ENCODE results near the gene SFMBT2. TPM values are rescaled to one million over a fixed set of nuclear protein-coding genes. Genes with fewer than 3 reads are reported as not detected.

SFMBT2 gene
- total RNA-seq, 1 donor from 2014 or later = 18.7 TPM

DNA sequence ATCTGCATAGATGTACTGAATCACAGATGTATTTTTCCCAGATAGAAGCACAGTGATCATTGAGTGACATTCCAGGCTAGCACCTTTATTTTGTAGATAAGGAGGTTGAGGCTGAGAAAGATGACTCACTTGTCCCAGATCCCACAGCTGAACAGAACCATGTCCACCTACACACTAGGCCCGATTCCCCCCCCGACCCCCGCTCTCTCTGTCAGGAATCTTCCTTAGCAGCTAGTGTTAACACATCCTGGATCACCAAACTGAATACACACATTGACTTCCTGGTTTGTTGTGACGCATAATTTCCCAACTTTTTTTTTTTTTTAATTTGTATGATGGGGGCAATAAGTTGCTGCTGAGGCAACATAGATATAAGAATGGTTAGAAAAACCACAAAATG lies 5.2 kb downstream of the SFMBT2 start:
- DNase-seq = no peak
- TF ChIP-seq, protein P1, sequence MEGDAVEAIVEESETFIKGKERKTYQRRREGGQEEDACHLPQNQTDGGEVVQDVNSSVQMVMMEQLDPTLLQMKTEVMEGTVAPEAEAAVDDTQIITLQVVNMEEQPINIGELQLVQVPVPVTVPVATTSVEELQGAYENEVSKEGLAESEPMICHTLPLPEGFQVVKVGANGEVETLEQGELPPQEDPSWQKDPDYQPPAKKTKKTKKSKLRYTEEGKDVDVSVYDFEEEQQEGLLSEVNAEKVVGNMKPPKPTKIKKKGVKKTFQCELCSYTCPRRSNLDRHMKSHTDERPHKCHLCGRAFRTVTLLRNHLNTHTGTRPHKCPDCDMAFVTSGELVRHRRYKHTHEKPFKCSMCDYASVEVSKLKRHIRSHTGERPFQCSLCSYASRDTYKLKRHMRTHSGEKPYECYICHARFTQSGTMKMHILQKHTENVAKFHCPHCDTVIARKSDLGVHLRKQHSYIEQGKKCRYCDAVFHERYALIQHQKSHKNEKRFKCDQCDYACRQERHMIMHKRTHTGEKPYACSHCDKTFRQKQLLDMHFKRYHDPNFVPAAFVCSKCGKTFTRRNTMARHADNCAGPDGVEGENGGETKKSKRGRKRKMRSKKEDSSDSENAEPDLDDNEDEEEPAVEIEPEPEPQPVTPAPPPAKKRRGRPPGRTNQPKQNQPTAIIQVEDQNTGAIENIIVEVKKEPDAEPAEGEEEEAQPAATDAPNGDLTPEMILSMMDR (IDR thresholded peaks at IDR 0.05) = no peak
- CTCF ChIA-PET = no interaction called here
- no peak for ATAC-seq (ENCODE audit: low read depth)
- Mint-ChIP-seq H3K27ac (no peak overlapping the region), H3K27me3 (no peaks in the 10 kb centered on the region), H3K36me3 (ENCODE audit: low read depth) (peaks cover 13% of the 10 kb centered on the region), H3K4me3 (no peak overlapping the region), H3K9me3 (no peaks in the 10 kb centered on the region), H3K4me1 (peaks cover 23% of the 10 kb centered on the region)
- intact Hi-C loops (cut with micrococcal nuclease) = no loop called here
- POLR2A ChIA-PET = no interaction called here

DNA sequence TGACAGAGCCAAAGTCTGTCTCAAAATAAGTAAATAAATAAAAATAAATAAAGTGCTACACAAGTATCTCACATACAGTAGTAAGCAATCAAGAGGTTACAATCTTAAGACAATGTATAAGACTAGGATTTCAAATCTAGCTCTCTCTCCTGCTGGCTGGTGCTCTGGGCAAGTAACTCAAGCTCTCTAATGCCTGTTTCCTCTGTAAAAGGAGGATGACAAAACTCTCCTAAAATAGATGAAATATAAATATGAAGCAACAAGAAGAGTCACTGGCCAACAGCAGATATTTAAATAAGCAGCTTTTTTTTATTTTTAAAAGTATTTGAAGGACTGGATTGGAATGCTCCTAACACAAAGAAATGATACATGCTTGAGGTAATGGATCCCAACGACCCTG lies 7.2 kb downstream of the SFMBT2 start:
- no peaks in the 10 kb centered on the region for H3K9me3 Mint-ChIP-seq
- H3K27me3 Mint-ChIP-seq = no peaks in the 10 kb centered on the region
- no peak overlapping the region for H3K27ac Mint-ChIP-seq
- TF ChIP-seq, protein P1 (IDR thresholded peaks at IDR 0.05) = no peak
- ChIA-PET POLR2A (no interaction called here), CTCF (no interaction called here)
- no peaks in the 10 kb centered on the region for H3K36me3 Mint-ChIP-seq (ENCODE audit: low read depth)
- peaks cover 15% of the 10 kb centered on the region for H3K4me1 Mint-ChIP-seq
- no peak overlapping the region for H3K4me3 Mint-ChIP-seq
- ATAC-seq (ENCODE audit: low read depth) = no peak
- no peak for DNase-seq
- intact Hi-C loops (cut with micrococcal nuclease) = no loop called here

DNA sequence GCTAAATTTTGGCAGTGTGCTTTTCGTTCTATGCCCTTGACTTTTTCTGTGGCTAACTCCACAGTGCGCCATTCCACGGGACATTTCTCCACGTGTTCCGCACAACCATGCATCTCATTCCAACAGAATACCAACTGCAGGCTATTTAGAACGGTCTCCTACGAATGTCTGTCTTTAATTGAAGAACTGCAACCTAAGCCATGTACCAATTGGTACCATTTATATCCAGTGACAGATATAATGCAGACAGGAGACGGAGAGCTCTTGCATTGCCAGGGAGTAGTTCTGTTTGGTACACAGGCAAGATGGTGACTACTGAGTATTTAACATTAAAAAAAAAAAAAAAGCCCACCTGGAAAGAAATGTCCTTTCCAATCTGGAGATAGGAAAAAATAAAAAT lies 9.1 kb downstream of the SFMBT2 start:
- TF ChIP-seq, protein P1 (IDR thresholded peaks at IDR 0.05) = no peak
- ATAC-seq (ENCODE audit: low read depth) (no peak), DNase-seq (no peak)
- intact Hi-C loops (cut with micrococcal nuclease) = no loop called here
- Mint-ChIP-seq H3K9me3 (no peaks in the 10 kb centered on the region), H3K27ac (no peak overlapping the region), H3K27me3 (no peaks in the 10 kb centered on the region), H3K36me3 (ENCODE audit: low read depth) (no peaks in the 10 kb centered on the region), H3K4me3 (no peak overlapping the region), H3K4me1 (peaks cover 4% of the 10 kb centered on the region)
- CTCF ChIA-PET = no interaction called here
- POLR2A ChIA-PET = no interaction called here

DNA sequence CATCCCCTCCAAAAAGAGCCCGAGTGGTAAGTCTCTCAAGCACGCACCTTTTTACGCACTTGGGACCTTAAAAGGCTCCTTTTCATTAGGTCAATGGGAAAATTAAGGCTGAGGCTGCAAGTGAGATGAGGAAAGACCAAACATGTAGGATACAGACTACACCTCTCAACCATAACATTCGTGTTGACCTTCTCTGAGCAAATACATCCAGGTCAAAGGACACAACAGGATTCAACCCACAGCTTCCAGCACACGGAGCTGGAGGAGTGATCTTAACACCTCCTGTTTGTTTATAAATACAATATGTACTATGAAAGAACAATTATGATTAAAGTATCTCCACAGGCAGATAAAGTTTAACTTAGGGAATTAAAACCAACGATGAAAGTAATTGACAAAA lies 9.7 kb downstream of the SFMBT2 start:
- POLR2A ChIA-PET = no interaction called here
- no peak overlapping the region for H3K27ac Mint-ChIP-seq
- H3K9me3 Mint-ChIP-seq = no peaks in the 10 kb centered on the region
- CTCF ChIA-PET = no interaction called here
- TF ChIP-seq, protein P1 (IDR thresholded peaks at IDR 0.05) = no peak
- DNase-seq = no peak
- H3K4me1 Mint-ChIP-seq = no peaks in the 10 kb centered on the region
- intact Hi-C loops (cut with micrococcal nuclease) = no loop called here
- ATAC-seq (ENCODE audit: low read depth) = no peak
- H3K4me3 Mint-ChIP-seq = no peak overlapping the region
- no peaks in the 10 kb centered on the region for H3K27me3 Mint-ChIP-seq
- no peaks in the 10 kb centered on the region for H3K36me3 Mint-ChIP-seq (ENCODE audit: low read depth)

DNA sequence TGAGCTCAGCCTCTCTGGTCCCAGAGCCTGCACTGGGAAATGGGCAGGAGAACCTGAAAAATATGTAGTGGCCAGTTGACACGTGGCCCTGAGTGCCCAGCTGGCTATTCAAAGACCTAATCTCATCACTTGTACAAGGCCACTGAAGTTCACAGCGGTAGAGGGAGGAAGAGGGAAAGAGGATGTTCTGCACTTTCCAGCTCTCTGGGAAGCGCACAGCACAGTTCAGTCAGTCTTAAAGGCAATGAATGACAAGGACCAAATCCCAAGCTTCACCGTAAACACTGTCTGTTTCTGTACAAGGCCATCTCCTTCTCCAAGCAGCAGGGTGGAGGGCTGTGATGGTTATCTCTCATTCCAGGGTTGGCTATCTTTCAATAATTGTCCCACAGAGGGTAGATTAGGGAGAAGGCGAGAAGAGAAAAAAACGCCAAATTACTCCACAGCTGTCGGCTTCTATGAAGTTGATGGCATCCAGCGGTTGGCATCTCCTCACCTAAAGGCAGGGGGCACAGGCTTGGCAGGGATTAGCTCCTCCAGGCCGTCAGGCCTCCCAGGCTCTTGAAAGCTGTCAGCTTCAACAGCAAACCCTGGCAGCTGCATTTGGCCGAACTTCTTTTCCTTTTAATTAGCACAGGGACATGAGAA lies 10.6 kb downstream of the SFMBT2 start:
- TF ChIP-seq, protein P1 (IDR thresholded peaks at IDR 0.05) = no peak
- H3K9me3 Mint-ChIP-seq = no peaks in the 10 kb centered on the region
- DNase-seq (no peak), ATAC-seq (ENCODE audit: low read depth) (no peak)
- ChIA-PET CTCF (no interaction called here), POLR2A (no interaction called here)
- intact Hi-C loops (cut with micrococcal nuclease) = no loop called here
- H3K27ac Mint-ChIP-seq = no peak overlapping the region
- H3K36me3 Mint-ChIP-seq (ENCODE audit: low read depth) = no peaks in the 10 kb centered on the region
- no peaks in the 10 kb centered on the region for H3K27me3 Mint-ChIP-seq
- H3K4me1 Mint-ChIP-seq = no peaks in the 10 kb centered on the region
- no peak overlapping the region for H3K4me3 Mint-ChIP-seq

Data from activated B cell treated with CpG ODN at 0.5 μM for 24 hours (primary cell).